GM21381 (cell line): ENCODE results near the gene ADGRB2.

Experiments
- ATAC-seq: cut with Tn5 transposase; IDR thresholded peaks from one replicate; pipeline ENCODE4 v1.9.1; 2021; ENCODE audit warnings: mild to moderate bottlenecking, moderate library complexity; ENCODE audit not compliant: unreplicated experiment

The ADGRB2 gene

DNA sequence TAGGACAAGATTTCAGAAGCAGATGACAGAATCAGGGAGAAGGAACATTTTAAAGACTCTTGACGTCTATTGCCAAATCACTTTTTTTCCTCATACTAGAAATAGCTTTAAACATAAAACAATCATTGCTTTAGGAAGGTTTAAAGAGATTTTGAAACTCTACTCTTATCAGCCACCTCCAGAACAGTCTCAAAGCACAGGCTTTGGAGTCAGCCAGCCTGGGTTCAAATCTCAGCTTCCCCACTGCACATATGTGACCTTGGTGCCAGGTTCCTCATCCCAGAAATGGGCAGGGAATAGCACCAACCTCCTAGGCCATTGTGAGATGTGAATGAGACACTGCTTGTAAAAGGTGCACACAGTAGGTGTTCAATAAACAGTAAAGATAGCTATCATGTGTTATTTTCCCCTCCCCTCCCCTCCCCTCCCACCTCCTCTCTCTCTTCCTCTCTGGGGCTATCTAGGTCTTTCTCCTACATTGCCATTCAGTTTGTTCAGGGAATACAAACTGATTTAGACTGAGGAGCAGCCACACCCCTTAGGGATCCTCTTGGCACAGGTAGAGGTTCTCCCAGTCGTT is 31.0 kb upstream of the ADGRB2 start:
- ATAC-seq: no peak

DNA sequence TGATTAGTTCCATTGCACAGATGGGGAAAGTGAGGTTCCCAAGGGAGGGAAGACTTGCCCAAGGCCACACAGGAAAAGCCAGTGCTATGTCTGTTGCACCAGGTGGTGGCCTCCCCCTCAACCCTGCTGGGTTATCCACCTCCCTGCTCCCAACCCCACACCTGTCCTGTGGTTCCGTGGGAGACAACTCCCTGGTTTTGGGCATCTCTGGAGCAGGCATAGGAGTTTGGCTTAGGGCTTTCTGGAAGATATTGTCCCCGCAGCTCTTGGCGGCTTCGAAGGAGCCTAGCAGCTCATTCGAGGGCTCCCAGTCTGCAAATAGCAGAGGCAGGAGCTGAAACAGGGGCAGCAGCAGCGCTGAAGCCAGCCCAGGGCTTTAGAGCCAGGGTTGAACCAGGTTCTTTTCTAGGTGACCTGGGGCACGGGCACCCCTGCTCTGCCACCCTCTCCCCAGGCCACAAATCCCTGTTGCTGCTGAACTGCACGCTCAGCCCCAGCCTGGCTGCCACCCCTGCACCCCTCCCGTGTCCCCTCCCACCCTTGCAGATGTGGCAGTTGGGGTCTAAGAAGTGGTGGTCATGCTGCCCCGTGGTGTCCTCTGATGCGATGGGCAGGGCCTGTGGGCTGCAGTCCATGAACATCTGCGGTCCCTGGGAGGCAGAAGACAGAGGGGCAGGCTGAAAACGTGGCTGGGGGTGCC is 29.6 kb upstream of the ADGRB2 start:
- no peak for ATAC-seq

DNA sequence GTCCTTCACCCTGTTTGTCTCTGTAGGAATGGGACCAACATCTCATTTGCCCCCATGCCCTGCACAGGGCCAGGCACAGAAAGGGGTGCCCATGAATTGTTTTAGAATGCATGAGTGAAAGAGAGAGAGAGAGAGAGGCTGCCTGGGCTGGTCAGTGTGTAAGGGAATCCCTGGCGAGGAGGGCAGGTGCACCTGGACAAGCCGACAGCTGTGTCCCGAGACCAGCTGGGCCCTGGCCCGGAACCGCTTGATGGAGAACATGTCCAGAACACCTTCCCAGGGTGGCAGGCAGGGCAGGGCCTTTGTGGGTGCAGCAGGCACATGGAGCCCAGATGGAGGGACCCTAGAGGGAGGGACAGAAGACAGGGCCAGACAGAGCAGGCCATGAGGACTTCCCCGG is 28.9 kb upstream of the ADGRB2 start:
- no peak for ATAC-seq

DNA sequence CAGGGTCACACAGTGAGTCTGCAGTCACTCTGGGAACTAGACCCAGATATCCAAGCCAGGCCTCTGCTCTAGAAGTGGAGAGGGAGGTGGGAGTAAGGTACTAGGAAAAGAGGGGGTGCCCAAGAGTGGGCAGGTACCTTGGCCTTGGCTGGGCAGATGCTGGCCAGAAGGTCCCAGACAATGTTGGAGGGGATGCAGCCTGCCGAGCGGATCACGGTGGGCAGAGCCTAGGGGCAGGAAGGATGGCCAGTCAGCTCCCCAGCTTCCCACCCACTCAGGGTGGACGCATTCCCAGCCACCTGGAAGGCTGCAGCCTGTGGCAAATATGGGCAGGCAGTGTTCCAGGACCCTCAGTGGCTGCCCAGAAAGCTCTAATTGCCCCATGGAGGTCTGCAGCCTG is 28.4 kb upstream of the ADGRB2 start:
- no peak for ATAC-seq

DNA sequence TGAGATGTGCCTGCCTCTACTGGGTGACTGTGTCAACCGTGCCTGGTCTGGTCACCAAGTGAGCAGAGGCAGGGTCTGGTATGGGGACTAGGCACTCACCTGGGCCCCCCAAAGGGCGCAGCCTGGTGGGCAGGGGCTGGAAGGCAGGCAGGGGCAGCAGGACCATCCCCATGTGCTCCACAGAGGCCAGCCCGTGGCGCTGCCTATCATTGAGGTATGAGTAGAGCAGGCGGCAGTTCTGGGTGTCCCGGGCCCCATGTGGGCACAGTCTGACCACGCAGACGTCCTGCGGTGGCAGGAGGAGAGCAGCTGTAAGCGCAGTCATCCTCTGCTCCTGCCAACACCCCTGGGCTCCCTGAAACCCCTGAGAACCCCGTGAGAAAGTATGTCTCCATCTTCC is 28.0 kb upstream of the ADGRB2 start:
- ATAC-seq: no peak

DNA sequence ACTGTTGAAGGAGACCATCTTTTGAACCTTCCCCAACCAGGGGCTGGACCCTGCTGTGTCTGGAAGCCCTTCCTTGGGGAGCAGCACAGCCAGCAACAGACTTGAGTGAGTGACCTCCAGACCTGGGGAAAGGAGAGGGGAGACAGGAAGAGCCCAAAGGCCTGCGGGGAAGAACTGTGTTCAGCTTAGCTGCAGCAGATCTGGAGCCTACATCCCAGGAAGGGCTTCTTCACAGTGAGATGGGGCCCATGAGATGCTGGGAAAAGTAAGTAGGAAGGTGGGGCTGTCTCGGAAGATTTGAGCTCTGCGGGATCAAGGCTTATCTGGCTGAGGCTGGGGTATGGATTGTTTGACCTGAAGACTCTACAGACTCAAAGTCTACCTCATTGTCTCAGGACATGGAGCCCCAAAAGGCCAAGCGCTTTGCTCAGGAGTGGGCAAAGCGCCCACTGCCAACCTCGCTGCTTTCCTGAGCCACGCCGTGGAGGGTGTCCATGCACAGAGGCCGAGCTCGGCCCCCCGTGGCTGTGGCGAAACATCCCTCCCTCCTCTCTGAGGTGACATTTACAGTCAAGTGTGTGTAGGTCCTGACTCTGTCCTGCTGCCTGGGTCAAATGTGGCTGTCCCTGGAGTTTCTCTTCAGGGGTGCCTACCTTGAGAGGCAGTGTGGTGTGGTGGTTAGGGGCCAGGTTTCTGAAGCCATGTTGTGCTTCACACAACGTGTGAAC is 27.2 kb upstream of the ADGRB2 start:
- no peak for ATAC-seq

DNA sequence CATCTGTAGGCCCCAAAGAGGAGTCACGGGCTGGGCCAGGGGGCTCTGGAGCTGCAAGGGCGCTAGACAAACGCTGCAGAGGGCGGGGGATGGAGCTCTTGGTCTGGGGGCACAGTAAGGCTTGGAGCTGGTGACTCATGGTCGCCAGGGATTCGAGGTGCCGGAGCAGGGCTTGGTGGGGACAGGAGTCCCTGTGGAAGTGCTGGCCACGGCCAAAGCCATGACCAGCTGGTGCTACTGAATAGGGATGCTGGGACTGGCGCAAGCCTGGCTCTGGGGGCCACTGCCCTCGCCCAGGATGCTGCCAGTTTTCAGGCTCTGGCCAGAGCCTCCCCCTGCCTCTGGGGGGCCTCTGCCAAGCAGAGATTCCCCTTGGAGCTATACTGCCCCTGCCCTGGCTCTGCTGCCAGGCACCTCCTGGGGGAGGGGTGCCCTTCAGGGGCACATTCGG is 26.5 kb upstream of the ADGRB2 start:
- no peak for ATAC-seq

DNA sequence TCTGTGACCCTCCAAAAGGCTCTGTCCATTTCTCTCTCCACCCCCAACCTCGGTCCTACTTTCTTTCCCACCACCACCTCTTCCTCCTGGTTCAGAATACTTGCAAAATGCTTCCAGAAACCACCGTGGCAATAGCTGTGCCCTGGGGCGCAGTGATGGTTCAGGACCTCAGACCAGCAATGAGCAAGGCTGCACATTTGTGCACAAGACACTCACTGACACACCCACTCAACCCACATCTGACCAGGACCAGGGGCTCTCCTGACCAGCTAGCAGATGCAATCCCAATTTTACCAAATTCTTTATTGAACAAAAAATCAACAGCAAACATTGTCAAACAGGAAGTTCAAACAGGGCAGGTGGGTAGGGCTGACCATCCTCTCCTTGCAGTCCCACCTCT is 26.0 kb upstream of the ADGRB2 start:
- ATAC-seq: no peak

DNA sequence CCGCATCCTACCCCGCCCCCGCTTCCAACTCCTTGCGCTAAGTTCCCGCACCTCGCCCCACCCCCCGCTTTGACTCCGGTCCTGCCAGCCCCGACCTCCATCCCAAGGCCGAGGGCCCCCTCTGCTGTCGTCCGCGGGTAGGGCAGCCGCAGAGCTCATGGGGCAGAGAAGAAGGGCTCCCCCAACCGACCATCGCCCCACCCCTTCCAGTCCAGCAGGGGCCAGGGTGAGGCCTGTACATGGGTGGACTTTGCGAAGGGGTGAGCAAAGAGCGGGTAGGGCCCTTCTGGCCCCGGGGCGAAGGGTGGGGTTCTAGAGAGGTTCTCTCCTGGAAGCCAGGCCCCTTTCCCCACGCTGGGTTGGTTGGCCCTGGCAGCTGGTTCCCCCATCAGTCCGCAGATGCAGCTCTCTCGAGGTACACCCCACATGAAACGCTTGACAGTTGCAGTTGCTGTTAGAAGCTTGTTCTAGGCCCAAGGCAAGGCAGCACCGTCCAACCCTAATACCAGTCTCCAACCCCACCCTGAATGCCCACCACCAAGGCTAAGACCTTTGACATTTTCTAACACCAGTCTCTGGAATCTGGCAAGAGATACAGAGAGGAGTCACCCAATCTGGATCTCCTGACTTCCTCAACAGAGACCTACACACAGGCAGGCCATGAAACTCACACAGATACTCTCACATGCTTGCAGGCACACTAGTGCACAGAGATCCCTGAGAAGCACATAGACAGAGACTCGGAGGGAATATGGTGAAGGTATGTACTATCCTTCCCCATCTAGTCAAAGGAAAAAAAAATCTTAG is 25.3 kb upstream of the ADGRB2 start:
- peak; percentile 41 for ATAC-seq

DNA sequence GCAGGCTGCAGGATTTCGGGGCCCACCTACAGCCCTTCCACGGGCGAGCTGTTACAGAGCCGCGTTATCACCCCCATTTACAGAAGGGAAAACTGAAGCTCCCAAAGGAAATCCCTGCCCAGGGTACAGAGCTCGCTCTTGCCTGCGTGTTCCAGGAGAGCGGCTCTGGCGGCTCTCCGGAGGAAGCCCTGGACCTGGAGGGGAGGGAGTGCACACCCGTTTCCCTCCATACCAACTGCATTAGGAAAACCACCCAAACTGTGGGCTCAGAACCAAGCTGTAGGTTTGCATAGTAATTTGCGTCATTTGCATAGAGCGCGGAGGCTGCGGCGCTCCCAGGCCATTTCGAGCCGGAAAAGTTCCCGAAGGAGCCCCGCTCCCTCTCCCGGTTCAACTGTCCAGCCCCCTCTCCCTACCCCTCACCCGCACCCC is 24.7 kb upstream of the ADGRB2 start:
- ATAC-seq: peak; percentile 24

DNA sequence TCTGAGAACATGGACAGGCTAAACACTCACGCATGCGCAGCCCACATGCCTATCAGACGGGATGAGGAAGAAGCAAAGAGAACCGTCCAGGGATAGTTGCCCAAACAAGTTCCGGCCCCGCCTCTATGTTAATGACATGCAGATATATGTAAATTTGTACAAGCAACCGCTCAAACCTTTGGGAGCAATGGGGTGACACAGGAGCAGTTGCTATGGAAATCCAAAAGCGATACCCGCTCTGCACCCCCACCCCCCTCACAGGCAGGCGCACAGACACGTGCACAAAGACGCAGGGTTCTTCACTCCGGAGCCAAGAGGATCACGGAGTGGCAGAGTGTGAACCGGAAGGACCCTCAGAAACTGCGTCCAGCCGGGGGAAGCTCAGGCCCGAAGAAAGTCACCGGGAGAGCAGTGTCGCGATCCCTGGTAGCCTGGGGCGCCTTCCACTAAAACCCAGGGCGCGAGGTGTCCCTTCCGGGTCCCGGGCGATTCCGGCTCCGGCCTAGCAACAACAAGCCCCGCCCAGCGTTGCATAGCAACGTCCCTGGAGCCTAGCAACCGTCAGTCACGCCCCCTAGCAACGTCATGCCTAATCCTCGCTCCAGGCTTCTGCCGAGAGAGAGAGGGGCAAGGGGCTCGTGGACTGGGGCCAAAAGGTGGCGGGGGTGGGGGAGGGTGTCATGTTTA is 24.1 kb upstream of the ADGRB2 start:
- peak; percentile 69 for ATAC-seq

DNA sequence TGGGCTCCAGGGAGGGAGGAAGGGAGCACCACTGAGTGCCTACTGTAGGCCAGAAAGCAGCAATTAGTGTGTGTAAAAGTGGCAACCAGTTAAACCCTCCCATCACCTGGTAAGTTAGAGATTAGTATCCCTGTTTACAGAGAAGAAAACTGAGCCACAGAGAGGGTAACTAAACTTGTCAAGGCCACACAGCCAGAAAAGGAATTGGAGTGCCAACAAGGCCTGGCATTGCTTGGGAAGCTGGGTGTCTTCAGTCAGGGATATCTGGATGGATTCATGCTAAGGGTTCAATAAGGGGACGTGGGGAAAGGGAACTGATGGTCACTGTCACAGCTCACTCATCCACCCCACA is 23.6 kb upstream of the ADGRB2 start:
- ATAC-seq: no peak

DNA sequence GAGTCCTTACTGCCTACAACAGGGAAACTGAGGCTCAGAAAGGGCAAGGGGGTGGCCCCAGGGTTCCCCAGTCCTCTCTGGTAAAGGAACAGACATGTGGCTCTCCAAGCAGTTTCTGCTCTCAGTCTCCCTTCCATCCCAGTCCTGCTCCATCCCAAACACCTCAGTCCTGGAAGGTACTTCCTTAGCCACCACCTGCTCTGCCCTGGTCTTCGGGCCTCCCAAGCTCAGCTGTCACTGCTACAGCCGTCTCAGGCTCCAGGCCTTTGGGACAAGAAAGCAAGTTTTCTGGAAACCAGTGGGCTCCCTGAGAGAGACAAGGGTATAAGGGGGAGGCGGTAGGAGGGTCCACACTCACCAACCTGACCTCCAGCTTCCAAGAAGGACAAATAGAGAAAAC is 23.1 kb upstream of the ADGRB2 start:
- no peak for ATAC-seq

DNA sequence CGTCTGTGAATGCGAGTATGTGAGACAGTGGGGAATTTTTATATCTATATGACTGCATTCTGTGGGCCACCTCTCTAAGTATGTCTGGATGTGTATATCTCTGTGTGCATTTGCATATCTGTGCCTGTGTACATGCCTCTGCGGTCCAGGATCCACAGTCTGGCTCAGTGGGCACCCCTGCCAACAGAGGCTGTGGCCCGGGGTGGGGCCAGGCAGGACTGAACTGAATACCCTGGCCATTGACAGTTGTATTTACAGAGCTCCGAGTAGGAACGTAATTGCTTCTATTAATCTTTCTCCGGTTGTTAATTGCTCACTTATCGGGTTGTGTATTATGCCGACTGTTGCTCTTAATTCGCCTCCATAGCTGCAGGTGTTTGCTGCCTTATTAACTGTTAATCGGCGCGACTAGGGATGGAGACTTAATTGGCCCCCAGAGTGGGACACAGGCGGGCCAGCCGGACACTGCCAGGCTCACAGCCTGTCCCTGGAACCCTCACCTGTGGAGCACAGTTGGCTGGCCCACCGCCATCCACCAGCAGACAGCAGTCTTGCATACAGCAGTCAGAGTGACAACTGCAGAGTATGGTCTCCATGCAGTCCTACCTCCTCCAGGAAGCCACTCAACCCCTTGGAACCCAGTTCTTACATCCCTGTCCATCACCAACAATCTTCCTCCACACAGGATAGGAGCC is 22.4 kb upstream of the ADGRB2 start:
- no peak for ATAC-seq

DNA sequence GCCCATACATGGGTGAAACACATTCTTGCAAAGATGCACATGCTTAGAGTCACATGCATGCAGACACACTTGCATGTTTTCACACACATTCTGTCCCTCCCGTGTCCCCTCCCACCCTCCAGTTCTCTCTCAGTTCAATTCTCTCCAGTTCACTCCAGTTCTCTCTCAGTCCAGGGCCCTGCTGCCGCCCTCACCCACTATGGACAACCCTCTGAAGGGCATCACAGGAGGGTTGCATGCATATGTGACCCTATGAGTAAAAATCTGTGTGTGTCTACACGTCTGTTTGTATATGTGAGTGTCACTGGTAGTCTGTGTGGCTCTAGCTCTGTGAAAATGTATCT is 21.8 kb upstream of the ADGRB2 start:
- no peak for ATAC-seq

DNA sequence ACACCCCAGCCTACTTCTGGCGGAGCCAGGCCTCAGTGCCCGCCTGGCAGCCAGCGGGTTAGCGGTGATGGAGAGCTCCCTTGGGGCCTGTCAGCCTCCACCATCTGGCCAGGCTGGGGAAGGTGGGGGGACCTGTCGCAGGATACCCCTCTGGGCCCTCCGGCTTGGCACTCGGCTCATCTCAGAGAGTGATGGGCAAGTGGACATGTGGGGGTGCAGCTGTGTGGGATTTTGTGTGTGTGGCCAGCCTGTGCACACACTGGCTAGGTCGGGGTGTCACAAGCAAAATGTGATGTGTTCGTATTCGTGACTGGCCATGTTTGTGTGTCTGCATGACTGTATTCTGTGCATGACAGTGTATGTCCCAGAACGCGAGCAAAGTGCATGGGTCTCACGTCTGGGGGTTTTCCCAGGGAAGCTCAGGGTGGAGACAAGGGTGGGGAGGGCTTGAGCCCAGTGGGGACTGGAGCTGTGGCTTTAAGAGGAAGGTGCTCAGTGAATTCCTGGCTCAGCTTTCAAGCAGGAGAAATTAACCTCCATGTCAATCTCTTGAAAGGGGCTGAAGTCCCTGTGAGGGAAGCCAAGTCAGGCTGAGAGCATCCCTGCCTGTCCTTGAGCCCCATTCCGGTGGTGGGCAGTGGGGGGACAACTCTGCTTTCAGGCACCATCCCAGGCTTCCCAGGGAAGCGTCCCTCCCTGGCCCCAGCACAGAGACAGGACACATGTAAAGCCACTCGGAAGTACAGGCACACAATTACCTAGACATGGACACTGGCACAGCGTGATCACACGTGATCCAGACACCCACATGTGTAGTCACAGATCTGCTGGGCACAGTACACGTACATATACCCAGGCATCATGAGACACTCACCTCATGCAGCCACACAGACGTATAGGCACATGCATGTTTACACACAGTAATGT is 21.1 kb upstream of the ADGRB2 start:
- no peak for ATAC-seq

DNA sequence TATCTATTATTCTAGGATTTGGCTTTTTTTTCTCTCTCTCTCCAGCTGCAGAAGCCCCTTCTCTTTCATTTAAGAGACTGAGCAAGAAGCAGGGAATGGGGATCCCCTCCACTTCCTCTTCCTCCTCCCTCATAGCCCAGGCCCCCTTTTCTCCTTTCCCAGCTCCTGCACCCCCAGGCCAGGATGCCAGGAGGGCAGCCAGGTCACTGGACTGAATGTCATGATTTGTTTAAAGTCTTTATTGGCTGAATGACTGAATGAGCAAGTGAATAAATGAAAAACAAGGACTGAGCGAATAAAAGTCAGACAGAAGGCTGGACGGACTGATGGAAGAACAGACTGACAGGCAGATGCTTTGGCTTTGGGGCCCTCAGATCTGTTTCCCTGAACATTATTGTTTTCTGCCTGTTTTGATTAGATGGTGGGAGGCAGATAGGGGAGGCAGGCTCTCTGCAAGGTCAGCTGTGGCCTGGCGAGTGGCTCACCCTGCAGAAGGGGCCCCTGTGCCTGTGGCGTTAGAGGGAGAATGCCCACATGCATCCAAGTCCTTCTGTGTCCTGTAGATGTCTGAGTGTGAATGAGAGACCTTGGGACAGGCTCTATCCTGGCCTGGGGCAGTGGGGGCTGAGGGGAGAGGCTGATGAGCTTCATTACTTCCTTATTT is 20.3 kb upstream of the ADGRB2 start:
- ATAC-seq: no peak

DNA sequence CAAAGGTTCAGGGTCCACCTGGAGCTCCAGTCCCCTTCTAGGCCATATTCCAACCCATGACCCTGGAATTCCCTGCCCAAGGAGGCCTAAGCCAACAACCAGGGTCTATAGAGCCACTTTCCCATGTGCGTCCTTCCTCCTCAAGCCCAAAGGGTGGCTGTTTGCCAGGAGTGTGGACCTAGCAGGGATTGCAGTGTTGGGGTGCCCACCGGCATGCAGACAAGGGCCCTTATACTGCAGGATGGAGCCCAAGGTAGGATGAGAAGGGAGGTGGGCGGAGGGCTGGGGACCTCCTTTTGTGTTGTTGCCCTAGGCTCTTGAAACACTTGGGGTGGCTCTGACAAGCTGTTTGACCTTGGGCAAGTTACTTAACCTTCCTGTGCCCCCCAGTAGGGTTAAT is 19.7 kb upstream of the ADGRB2 start:
- ATAC-seq: no peak
